GM12892 (cell line): Measurements from ENCODE around the gene PRKAG3.
"Not testable (repeated sequence)": the region's sequence is repeated elsewhere in the genome, so short reads cannot be mapped to it uniquely, and the experiment has no call there.

Experiments
- POLR2A ChIP-seq: IDR thresholded peaks from 2 replicates; pipeline ENCODE4 v1.6.1; 2011; ENCODE audit warnings: low read depth, low read length, control low read depth
- POLR2AphosphoS5 ChIP-seq: IDR thresholded peaks from 2 replicates; pipeline ENCODE4 v1.6.1; 2011; ENCODE audit warnings: low read depth, low read length, control low read depth
- TAF1 ChIP-seq: IDR thresholded peaks from 2 replicates; pipeline ENCODE4 v1.6.1; 2011; ENCODE audit warnings: low read depth, mild to moderate bottlenecking, control low read depth, low read length, borderline replicate concordance

DNA sequence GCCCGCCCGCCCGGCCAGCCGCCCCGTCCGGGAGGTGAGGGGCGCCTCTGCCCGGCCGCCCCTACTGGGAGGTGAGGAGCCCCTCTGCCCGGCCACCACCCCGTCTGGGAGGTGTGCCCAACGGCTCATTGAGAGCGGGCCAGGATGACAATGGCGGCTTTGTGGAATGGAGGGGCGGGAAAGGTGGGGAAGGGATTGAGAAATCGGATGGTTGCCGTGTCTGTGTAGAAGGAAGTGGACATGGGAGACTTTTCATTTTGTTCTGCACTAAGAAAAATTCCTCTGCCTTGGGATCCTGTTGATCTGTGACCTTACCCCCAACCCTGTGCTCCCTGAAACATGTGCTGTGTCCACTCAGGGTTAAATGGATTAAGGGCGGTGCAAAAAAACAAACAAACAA is 15.4 kb upstream of the PRKAG3 start:
- TF ChIP-seq POLR2A, TAF1, POLR2AphosphoS5: not testable (repeated sequence)
